NCI-H1930 (cell line): ENCODE results near the gene MAG.

Experiments used
- DNase-seq, 2 experiments: peaks; one replicate each; lab custom pipeline; 2025; lab: John Stamatoyannopoulos, UW

MAG gene

DNA sequence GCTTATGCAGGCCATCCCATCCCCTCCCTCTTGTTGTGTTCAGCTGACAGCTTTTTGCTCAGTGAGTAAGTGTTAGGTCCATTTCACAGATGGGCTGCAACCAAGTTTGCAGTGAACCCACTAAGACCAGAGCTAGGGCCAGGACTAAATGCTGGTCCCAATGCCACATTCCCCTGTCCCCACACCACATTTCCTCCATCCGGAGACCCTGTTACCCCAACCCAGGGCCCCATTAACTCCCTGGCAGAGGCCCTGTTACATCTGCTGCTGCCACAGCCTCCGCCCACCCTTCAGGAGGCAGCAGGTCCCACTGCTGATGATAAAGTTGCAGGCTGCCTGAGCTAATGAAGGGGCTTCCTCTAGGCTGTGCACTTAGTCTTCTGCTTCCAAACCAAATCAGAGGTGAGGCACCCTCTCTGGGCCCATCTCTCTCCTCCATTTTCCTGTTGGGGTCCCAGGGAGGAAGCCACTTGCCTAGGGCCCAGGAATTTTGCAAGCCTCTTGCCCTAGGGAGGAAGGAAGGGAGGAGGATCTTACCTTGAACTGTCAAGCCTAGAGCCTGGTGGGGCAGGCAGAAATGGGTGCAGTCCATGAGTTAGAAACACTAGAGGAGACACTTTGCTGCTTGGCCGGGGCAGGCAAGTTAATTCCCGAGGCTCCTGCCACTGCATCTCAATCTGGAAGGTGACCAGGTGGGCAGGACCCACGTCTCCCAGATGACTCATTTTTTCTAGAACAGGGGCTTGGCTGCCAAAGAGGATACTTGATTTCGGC is 26.6 kb upstream of the MAG start:
- DNase-seq = no peak

DNA sequence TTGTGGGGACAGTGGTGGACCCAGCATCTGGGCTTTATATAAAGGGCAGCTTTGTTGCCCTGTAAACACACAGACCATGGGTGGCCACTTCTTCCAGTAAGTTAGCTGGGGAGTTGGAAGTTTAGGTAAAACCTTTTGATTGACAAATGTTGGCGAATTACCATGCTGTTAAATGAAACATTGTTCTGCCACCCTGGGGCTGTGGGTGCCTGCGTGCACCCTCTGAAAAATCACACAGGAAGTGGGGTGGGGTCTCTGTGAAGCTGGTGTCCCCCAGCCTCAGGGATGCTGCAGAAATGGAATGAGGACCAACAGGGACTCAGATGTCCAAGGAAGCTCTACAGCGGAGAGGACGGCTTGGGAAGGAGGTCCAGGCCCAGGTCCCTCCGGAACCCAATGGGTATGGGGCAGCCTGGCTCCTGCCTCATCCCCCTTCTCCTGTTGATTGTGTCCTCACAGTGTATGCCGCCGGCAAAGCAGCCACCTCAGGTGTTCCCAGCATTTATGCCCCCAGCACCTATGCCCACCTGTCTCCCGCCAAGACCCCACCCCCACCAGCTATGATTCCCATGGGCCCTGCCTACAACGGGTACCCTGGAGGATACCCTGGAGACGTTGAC is 26.0 kb upstream of the MAG start:
- DNase-seq = no peak

DNA sequence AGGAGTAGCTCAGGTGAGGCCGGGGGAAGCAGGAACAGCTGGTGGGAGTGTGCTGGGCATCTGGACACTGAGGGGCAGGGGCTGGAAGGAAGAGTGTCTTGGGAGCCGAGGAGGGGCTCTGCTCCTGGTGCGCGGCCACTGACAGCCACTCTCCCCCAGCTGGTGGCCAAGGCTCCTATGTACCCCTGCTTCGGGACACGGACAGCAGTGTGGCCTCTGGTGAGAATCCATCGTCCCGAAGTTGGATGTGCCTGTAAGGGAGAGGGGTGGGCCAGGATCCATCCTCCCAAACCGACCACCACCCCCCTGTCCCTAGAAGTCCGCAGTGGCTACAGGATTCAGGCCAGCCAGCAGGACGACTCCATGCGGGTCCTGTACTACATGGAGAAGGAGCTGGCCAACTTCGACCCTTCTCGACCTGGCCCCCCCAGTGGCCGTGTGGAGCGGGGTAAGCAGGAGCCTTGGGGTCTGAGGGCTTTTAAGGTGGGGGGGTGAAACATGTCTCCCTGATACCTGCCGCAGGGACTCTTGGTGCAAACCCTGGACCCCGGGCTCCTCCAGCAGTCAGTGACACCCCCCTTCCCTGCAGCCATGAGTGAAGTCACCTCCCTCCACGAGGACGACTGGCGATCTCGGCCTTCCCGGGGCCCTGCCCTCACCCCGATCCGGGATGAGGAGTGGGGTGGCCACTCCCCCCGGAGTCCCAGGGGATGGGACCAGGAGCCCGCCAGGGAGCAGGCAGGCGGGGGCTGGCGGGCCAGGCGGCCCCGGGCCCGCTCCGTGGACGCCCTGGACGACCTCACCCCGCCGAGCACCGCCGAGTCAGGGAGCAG is 25.2 kb upstream of the MAG start:
- DNase-seq = no peak

- DNase-seq = no peak
Measured at GRCh38 chr19:35267353-35267817, 24.6 kb upstream of the MAG start.

- DNase-seq = peak; percentile 63 to 89
Measured at GRCh38 chr19:35267818-35268535, 24.0 kb upstream of the MAG start.

DNA sequence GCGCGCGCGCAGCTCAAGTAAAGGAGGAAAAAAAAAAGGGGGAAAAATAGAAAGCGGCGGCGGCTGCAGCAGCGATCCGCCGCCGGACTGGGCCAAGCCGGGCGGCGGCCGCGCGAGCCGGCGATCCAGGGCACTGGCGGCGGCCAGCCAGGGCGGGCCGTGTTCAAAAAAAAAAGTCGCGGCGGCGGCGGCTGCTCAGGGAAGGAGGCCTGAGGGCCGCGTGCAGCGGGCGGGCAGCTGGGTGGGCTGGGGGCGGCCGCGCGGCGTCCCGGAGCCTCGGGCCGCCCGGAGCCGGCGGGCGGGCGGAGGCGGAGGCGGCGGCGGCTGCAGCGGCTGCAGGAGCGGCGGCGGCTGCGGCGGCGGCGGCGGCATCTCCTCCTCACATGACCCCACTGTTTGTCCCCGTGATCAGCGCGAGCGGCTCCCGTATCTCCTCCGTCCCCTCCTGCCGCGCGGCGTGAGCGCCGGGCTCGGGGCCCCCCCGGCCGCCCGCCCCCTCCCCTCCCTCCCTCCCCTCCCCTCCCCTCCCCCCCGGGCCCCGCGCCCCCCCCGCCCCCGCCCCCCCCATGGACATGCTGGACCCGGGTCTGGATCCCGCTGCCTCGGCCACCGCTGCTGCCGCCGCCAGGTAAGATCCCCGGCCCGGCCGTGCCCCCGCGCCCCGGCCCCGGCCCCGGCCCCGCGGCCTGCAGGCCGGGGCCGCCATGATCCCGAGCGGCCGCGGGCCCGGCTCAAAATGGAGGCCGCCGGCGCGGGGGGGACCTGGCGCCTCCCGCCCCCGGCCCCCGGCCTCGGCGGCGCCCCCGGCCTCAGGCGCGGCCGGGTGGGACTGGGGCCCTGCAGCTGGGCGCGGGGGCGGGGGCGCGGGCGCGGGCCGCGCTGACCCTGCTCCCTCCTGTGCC is 23.2 kb upstream of the MAG start, which contains the start of gene USF2:
Gene USF2 (plus strand): TSS at position 427 of the 902 bp plus-strand sequence. CDS start 140 bp downstream, at position 567.
- peak; percentile 67 to 68 for DNase-seq

GRCh38 chr19:35269438-35270117 is 22.4 kb upstream of the MAG start:
- DNase-seq = peak; percentile 78 to 81

DNA sequence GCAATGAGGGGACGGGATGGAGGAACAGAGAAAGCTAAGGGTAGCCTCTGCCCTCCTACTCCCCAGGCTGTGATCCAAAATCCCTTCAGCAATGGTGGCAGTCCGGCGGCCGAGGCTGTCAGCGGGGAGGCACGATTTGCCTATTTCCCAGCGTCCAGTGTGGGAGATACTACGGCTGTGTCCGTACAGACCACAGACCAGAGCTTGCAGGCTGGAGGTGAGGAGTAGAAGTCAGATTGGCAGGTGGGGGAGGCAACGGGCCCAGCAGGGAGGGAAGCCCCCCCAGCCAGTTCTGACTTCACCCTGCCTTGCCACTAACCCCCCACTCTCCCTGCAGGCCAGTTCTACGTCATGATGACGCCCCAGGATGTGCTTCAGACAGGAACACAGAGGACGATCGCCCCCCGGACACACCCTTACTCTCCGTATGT is 21.6 kb upstream of the MAG start:
- DNase-seq = no peak

- no peak for DNase-seq
Measured at GRCh38 chr19:35271546-35271945, 20.4 kb upstream of the MAG start.

- DNase-seq = no peak
Measured at GRCh38 chr19:35272122-35272719, 19.7 kb upstream of the MAG start.

DNA sequence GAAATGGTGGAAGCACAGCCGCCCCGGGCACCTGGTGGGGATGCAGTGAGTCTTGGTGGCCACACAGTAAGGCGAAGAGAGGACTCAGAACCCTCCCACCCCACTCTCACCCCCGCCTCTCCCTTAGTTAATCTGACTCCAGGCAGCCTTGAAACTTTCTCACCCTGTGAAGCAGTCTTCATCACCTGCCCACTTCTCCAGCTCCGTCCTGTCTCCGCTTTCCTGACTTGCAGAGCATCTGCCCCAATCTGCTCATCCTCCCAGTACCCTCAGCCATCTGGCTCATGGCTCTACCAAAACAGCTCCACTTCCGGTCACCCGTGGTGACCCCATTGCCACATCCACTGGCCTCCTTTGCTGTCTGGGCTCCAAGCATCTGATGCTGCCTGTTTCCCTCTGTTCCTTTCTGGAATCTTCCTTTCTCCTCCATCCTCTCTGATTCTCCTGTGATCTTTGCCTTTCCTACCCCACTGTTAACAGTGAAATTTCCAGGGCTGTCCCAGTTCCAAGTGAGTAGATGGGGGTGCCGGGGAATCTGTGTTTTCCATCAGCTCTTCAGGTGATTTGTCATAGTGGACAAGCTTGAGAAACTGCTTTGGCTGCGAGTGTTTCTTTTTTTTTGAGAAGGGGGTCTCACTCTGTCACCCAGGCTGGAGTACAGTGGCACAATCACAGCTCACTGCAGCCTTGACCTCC is 18.9 kb upstream of the MAG start:
- no peak for DNase-seq

DNA sequence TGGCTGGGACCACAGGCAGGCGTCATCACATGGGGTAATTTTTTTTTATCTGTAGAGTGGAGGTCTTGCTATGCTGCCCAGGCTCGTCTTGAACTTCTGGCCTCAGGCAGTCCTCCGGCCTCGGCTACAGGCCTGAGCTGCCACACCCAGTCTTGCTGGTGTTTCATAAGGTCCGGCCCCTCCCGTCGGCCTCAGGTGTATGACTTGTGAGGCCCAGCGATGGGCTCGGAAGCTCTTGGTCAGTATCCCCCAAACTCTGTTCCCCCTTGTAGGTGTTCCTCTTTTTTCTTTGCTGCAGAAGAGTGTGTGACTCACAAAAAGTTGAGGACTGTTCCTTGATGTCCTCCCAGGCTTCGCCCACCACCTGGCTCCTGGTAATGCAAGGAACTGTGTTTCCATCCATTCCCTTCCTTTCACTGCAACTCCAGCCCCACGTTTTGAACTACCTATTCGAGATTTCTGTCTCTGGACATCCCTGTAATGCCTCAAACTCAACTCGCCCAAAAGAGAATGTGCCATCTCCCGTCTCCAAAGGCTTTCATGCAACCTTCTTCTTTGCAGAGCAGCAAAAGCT is 18.2 kb upstream of the MAG start:
- DNase-seq = no peak

DNA sequence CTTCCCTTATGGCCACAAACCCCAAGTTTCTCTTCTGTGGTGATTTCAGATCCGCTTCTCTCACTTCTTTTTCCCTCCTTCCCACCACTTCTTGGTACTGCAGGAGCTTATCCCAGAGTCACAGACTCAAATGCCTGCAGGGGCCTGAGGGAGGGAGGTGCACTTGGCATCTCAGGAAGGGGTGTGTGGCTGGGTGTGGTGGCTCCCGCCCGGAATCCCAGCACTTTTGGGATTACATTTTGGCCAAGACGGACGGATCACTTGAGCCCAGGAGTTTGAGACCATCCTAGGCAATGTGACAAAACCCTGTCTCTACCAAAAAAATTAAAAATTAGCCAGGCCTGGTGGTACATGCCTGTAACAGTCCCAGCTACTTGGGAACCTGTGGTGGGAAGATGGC is 17.6 kb upstream of the MAG start:
- DNase-seq = no peak

- no peak for DNase-seq
Measured at GRCh38 chr19:35276706-35277281, 15.2 kb upstream of the MAG start.

GRCh38 chr19:35278578-35279284 is 13.2 kb upstream of the MAG start:
- DNase-seq = no peak

- DNase-seq = no peak
Measured at GRCh38 chr19:35279374-35279773, 12.6 kb upstream of the MAG start.

DNA sequence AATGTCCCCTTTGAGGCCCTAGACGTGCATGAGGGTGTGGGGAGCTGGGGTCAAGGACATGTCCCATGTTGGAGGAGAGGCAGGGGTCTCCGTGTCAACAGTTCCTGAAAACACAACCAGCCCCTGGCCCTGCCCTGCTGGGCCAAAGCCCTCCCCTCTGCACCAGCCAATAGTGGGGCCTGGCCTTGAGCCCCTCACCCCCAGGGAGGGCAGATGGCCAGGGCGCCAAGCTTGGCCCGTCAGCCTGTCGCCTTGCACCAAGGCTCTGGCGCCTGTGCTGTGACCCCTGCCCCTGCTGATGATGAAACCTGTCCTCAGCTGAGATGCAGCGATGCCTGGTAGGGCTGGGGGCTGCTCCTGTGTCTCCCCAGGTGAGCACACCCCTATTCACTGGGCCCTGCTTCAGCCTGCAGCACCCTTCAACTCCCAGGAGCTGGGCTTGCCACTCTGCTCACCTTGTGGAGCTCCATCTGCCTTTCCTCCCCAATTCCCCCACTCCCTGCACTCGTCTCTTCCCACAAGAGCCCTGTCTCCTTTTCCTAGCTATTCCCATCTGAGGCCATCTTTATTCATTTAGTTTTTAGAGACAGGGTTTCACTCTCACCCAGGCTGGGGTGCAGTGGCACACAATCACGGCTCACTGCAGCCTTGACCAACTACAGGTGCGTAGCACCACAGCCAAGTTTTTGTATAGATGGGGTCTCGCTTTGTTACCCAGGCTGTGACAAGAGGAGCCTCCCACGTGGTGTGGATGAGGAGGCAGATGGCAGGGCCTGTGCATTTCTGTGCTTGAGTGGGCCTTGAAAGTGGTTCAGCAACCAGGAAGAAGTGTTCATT is 11.8 kb upstream of the MAG start:
- DNase-seq = no peak
